Gastrocnemius medialis (tissue), 4 donors: Measurements from ENCODE around the gene DRC3. TPM values are rescaled to one million over a fixed set of nuclear protein-coding genes. Genes with fewer than 3 reads are reported as not detected.
"Not testable (repeated sequence)": the region's sequence is repeated elsewhere in the genome, so short reads cannot be mapped to it uniquely, and the experiment has no call there.

Source experiments
- ATAC-seq, 2 donors: fragments of 150-250 bp; one replicate each; pipeline ENCODE4 v1.9.1; 2016
- DNase-seq, 2 donors: peaks; one replicate each; pipeline ENCODE4 v3.0.0-alpha.2; 2019
- H3K27ac ChIP-seq, 4 donors: fragments of 200-600 bp; sonication (generic); 1 replicate in 1 of 4; 2 replicates in 3 of 4; pipeline ENCODE4 v1.5.1; 2016 to 2018; ENCODE audit warnings: mild to moderate bottlenecking in 2 of 4, moderate library complexity in 1 of 4
- H3K27me3 ChIP-seq, 3 donors: fragments of 200-600 bp; sonication (generic) in 2 of 3; 1 replicate in 1 of 3; 2 replicates in 2 of 3; pipeline versions ENCODE4 v1.5.1 to v1.6.0; 2016 to 2019; ENCODE audit warnings: mild to moderate bottlenecking in 1 of 3, moderate library complexity in 1 of 3
- H3K36me3 ChIP-seq, 2 donors: fragments of 200-600 bp; sonication (generic) in 1 of 2; one replicate each; pipeline ENCODE4 v1.5.1; 2017 to 2018
- H3K4me1 ChIP-seq, 2 donors: fragments of 200-600 bp; sonication (generic) in 1 of 2; one replicate each; pipeline ENCODE4 v1.5.1; 2016 to 2017; ENCODE audit warnings: mild to moderate bottlenecking in 2 of 2
- H3K4me3 ChIP-seq, 4 donors: fragments of 200-600 bp; sonication (generic) in 3 of 4; 1 replicate in 1 of 4; 2 replicates in 3 of 4; pipeline ENCODE4 v1.5.1; 2016 to 2019; ENCODE audit warnings: mild to moderate bottlenecking in 2 of 4
- H3K9me3 ChIP-seq, 3 donors: fragments of 200-600 bp; sonication (generic) in 2 of 3; 1 replicate in 1 of 3; 2 replicates in 2 of 3; pipeline ENCODE4 v1.5.1; 2016 to 2019
- CTCF ChIP-seq, 5 experiments: fragments of 450-650 bp in 3 of 5; fragments of 200-600 bp in 2 of 5; sonication (generic) in 2 of 5; IDR thresholded peaks in 4 of 5; conservative IDR thresholded peaks in 1 of 5; 1 replicate in 4 of 5; 2 replicates in 1 of 5; pipeline ENCODE4 v1.5.1; 2016 to 2019; ENCODE audit warnings: antibody characterized with exemption in 5 of 5, mild to moderate bottlenecking in 3 of 5, moderate library complexity in 3 of 5
- POLR2A ChIP-seq, 2 donors: fragments of 450-650 bp; IDR thresholded peaks; one replicate each; pipeline ENCODE4 v1.6.1; 2017; ENCODE audit warnings: antibody characterized with exemption in 2 of 2, mild to moderate bottlenecking in 2 of 2, moderate library complexity in 2 of 2
- in situ Hi-C, 4 donors: fragments of 200-750 bp; cut with MboI; loops; one replicate each; pipeline versions ENCODE4 v1.15.0 to v1.8.0; 2017; ENCODE audit warnings: low sequenced_read_pairs in 4 of 4
- intact Hi-C: fragments of 100-400 bp; cut with DNase I; formaldehyde crosslinking; loops from one replicate; pipeline ENCODE4 v1.15.1; 2023; ENCODE audit warnings: low total_unique reads
- total RNA-seq, 4 donors: library from RNA; depleted of rRNA; stranded (reverse); fragments of >200 nt; gene quantifications; one replicate each; pipeline versions ENCODE4 v1.1.0 to v1.2.3, GENCODE V29; 2016

Gene DRC3
- total RNA-seq, 4 donors from 2014 or later, result 0.05 to 0.81 (median 0.28) TPM

GRCh38 chr17:17994271-17995069, 21.8 kb downstream of the DRC3 start:
- DNase-seq (no peak), ATAC-seq (no peak)
- H3K27ac ChIP-seq, result no peak overlapping the region
- no peak overlapping the region for H3K4me3 ChIP-seq
- intact Hi-C loops, result no loop called here
- no peaks in the 10 kb centered on the region for H3K4me1 ChIP-seq
- H3K27me3 ChIP-seq, result no peaks in the 10 kb centered on the region
- H3K9me3 ChIP-seq, result no peaks in the 10 kb centered on the region
- in situ Hi-C loops, result no loop called here
- no peak for TF ChIP-seq POLR2A (IDR thresholded peaks at IDR 0.05)
- no peak for TF ChIP-seq CTCF (IDR thresholded peaks at IDR 0.05 in 4 of 5, conservative IDR thresholded peaks at IDR 0.05 in 1 of 5)
- no peaks in the 10 kb centered on the region for H3K36me3 ChIP-seq

GRCh38 chr17:17995887-17996286, 23.2 kb downstream of the DRC3 start:
- DNase-seq, H3K9me3 ChIP-seq, H3K4me3 ChIP-seq, H3K36me3 ChIP-seq, H3K27me3 ChIP-seq, intact Hi-C loops, in situ Hi-C loops, H3K4me1 ChIP-seq, ATAC-seq, H3K27ac ChIP-seq: not testable (repeated sequence)

- no peak for DNase-seq
- no peak for ATAC-seq
- H3K27ac ChIP-seq, result no peak overlapping the region
- no peak overlapping the region for H3K4me3 ChIP-seq
- no peaks in the 10 kb centered on the region for H3K36me3 ChIP-seq
- H3K27me3 ChIP-seq, result no peaks in the 10 kb centered on the region
- H3K4me1 ChIP-seq, result no peaks in the 10 kb centered on the region
- in situ Hi-C loops, result no loop called here
- intact Hi-C loops, result no loop called here
- no peak for TF ChIP-seq CTCF (IDR thresholded peaks at IDR 0.05 in 4 of 5, conservative IDR thresholded peaks at IDR 0.05 in 1 of 5)
- TF ChIP-seq POLR2A (IDR thresholded peaks at IDR 0.05), result no peak
- no peaks in the 10 kb centered on the region for H3K9me3 ChIP-seq
These were observed 26.3 kb downstream of the DRC3 start for GRCh38 chr17:17998934-17999333.

- intact Hi-C loops (no loop called here), in situ Hi-C loops (no loop called here)
- H3K27me3 ChIP-seq, result no peaks in the 10 kb centered on the region
- no peak for ATAC-seq
- no peak overlapping the region for H3K27ac ChIP-seq
- DNase-seq, result no peak
- TF ChIP-seq CTCF (IDR thresholded peaks at IDR 0.05 in 4 of 5, conservative IDR thresholded peaks at IDR 0.05 in 1 of 5) (no peak), POLR2A (IDR thresholded peaks at IDR 0.05) (no peak)
- H3K9me3 ChIP-seq, result no peaks in the 10 kb centered on the region
- no peaks in the 10 kb centered on the region for H3K4me1 ChIP-seq
- no peak overlapping the region for H3K4me3 ChIP-seq
- H3K36me3 ChIP-seq, result no peaks in the 10 kb centered on the region
These were observed 26.8 kb downstream of the DRC3 start for GRCh38 chr17:17999364-18000029.

- intact Hi-C loops (no loop called here), in situ Hi-C loops (no loop called here)
- H3K4me1 ChIP-seq, result no peaks in the 10 kb centered on the region
- H3K36me3 ChIP-seq, result no peaks in the 10 kb centered on the region
- ATAC-seq (no peak), DNase-seq (no peak)
- H3K27me3 ChIP-seq, result no peaks in the 10 kb centered on the region
- no peak overlapping the region for H3K4me3 ChIP-seq
- H3K27ac ChIP-seq, result no peak overlapping the region
- no peaks in the 10 kb centered on the region for H3K9me3 ChIP-seq
- TF ChIP-seq POLR2A (IDR thresholded peaks at IDR 0.05) (no peak), CTCF (IDR thresholded peaks at IDR 0.05 in 4 of 5, conservative IDR thresholded peaks at IDR 0.05 in 1 of 5) (no peak)
These were observed 27.4 kb downstream of the DRC3 start for GRCh38 chr17:18000030-18000408.
